GM12872 (cell line): ENCODE results near the gene VAPA.

ENCODE experiments used
- CTCF ChIP-seq: IDR thresholded peaks from 3 replicates; pipeline ENCODE4 v1.5.1; 2011; ENCODE audit warnings: low read depth, mild to moderate bottlenecking, low read length, moderate library complexity; ENCODE audit not compliant: insufficient read depth

VAPA gene

GRCh38 chr18:9890196-9890595 lies 23.6 kb upstream of the VAPA start:
- no peak for TF ChIP-seq CTCF

- no peak for TF ChIP-seq CTCF
Observed at GRCh38 chr18:9890957-9891356, 22.9 kb upstream of the VAPA start.

- TF ChIP-seq CTCF, result no peak
Observed at GRCh38 chr18:9894454-9895068, 19.3 kb upstream of the VAPA start.

- TF ChIP-seq CTCF, result no peak
Observed at GRCh38 chr18:9897129-9897528, 16.7 kb upstream of the VAPA start.

GRCh38 chr18:9898792-9899549 lies 14.8 kb upstream of the VAPA start:
- TF ChIP-seq CTCF, result no peak

GRCh38 chr18:9900699-9901098 lies 13.1 kb upstream of the VAPA start:
- TF ChIP-seq CTCF, result no peak

GRCh38 chr18:9901377-9901776 lies 12.4 kb upstream of the VAPA start:
- no peak for TF ChIP-seq CTCF
